IMR-90 (cell line): ENCODE results near the gene TIMM10. TPM values are rescaled to one million over a fixed set of nuclear protein-coding genes. Genes with fewer than 3 reads are reported as not detected.
A peak's percentile ranks its signal among the peaks of the same experiment; 100 is the strongest.

Experiments used
- ATAC-seq: fragments of 200-7000 bp; cut with Tn5 transposase; 2 replicates; pipeline ENCODE4 v1.9.1; 2020; ENCODE audit warnings: low read depth, mild to moderate bottlenecking, moderate library complexity
- BruUV-seq: library from RNA; stranded (reverse); fragments of 400-500 nt; replicated peaks from 2 replicates; lab custom pipeline; 2021; lab: Mats Ljungman, UMichigan
- CTCF ChIA-PET: fragments of 300-600 bp; formaldehyde crosslinking; extraction: SDS; loops from one replicate; lab custom pipeline; 2021; ENCODE audit warnings: antibody characterized with exemption; lab: Yijun Ruan, JAX
- POLR2A ChIA-PET: fragments of 300-600 bp; sonication (Branson Sonifier 250); formaldehyde crosslinking; loops from one replicate; lab custom pipeline; 2022; ENCODE audit warnings: antibody characterized with exemption; ENCODE audit not compliant: unreplicated experiment; lab: Charles Lee
- DNase-seq: peaks from one replicate; pipeline ENCODE4 v3.0.0; 2013
- H2AFZ ChIP-seq: replicated peaks from 2 replicates; pipeline ENCODE3; 2013; ENCODE audit warnings: low read length, mild to moderate bottlenecking; ENCODE audit not compliant: poor library complexity
- H2AK5ac ChIP-seq: 2 replicates; pipeline ENCODE4 v1.6.1; 2013; ENCODE audit warnings: low read depth, low read length, inconsistent platforms
- H2AK9ac ChIP-seq: replicated peaks from 2 replicates; pipeline ENCODE3; 2013; ENCODE audit warnings: mild to moderate bottlenecking, low read depth, low read length, moderate library complexity; ENCODE audit not compliant: poor library complexity
- H2BK120ac ChIP-seq: 2 replicates; pipeline ENCODE4 v1.6.1; 2013; ENCODE audit warnings: low read depth, low read length, inconsistent platforms
- H2BK15ac ChIP-seq: 3 replicates; pipeline ENCODE4 v1.6.1; 2013; ENCODE audit warnings: low read depth, low read length, inconsistent platforms
- H2BK20ac ChIP-seq: 2 replicates; pipeline ENCODE4 v1.6.1; 2013; ENCODE audit warnings: low read depth, mild to moderate bottlenecking, inconsistent platforms, low read length, moderate library complexity
- H2BK5ac ChIP-seq: 2 replicates; pipeline ENCODE4 v1.6.1; 2013; ENCODE audit warnings: mild to moderate bottlenecking, low read depth, low read length, inconsistent platforms; ENCODE audit not compliant: poor library complexity, severe bottlenecking
- H3K14ac ChIP-seq: replicated peaks from 2 replicates; pipeline ENCODE4 v1.6.1; 2013; ENCODE audit warnings: low read depth, low read length, inconsistent platforms
- H3K18ac ChIP-seq: 2 replicates; pipeline ENCODE4 v1.6.1; 2013; ENCODE audit warnings: low read depth, low read length, control low read depth
- H3K23ac ChIP-seq: 2 replicates; pipeline ENCODE4 v1.6.1; 2013; ENCODE audit warnings: low read depth, low read length, inconsistent platforms
- H3K27ac ChIP-seq: 2 replicates; pipeline ENCODE4 v1.5.1; 2013; ENCODE audit warnings: mild to moderate bottlenecking, control low read depth, low read length; ENCODE audit not compliant: insufficient read depth
- H3K27me3 ChIP-seq: 2 replicates; pipeline ENCODE4 v1.6.1; 2013; ENCODE audit warnings: low read length; ENCODE audit not compliant: control insufficient read depth, insufficient read depth
- H3K36me3 ChIP-seq: 2 replicates; pipeline ENCODE4 v1.6.1; 2013; ENCODE audit warnings: low read length, mixed read lengths; ENCODE audit not compliant: control insufficient read depth, insufficient read depth
- H3K4ac ChIP-seq: 2 replicates; pipeline ENCODE4 v1.6.1; 2013; ENCODE audit warnings: low read depth, low read length, inconsistent platforms
- H3K4me1 ChIP-seq: 2 replicates; pipeline ENCODE4 v1.6.1; 2013; ENCODE audit warnings: low read length, mixed read lengths; ENCODE audit not compliant: control insufficient read depth, insufficient read depth
- H3K4me2 ChIP-seq: 2 replicates; pipeline ENCODE4 v1.6.1; 2013; ENCODE audit warnings: low read depth, mild to moderate bottlenecking, control low read depth, low read length, moderate library complexity
- H3K4me3 ChIP-seq: 2 replicates; pipeline ENCODE4 v1.5.1; 2013; ENCODE audit warnings: low read depth, mild to moderate bottlenecking, control low read depth, low read length, moderate library complexity; ENCODE audit not compliant: insufficient read depth
- H3K56ac ChIP-seq: 2 replicates; pipeline ENCODE4 v1.6.1; 2013; ENCODE audit warnings: low read length, inconsistent platforms; ENCODE audit not compliant: insufficient read depth; ENCODE audit errors: extremely low read depth
- H3K79me1 ChIP-seq, 2 experiments: 2 replicates each; pipeline ENCODE4 v1.6.1; 2013; ENCODE audit warnings: low read length in 2 of 2, inconsistent platforms in 1 of 2, low read depth in 1 of 2
- H3K9ac ChIP-seq: 2 replicates; pipeline ENCODE4 v1.6.1; 2013; ENCODE audit warnings: low read depth, low read length, control low read depth
- H3K9me1 ChIP-seq: 2 replicates; pipeline ENCODE4 v1.6.1; 2013; ENCODE audit warnings: low read length, inconsistent platforms; ENCODE audit not compliant: insufficient read depth
- H3K9me3 ChIP-seq: 2 replicates; pipeline ENCODE4 v1.6.1; 2013; ENCODE audit warnings: low read length; ENCODE audit not compliant: control insufficient read depth, insufficient read depth
- H4K20me1 ChIP-seq: 2 replicates; pipeline ENCODE4 v1.6.1; 2013; ENCODE audit warnings: low read length, inconsistent platforms; ENCODE audit not compliant: insufficient read depth
- H4K5ac ChIP-seq: 2 replicates; pipeline ENCODE4 v1.6.1; 2013; ENCODE audit warnings: mild to moderate bottlenecking, low read depth, low read length, control low read depth
- H4K8ac ChIP-seq, 2 experiments: 2 replicates each; pipeline ENCODE4 v1.6.1; 2013; ENCODE audit warnings: low read depth in 2 of 2, low read length in 2 of 2, control low read depth in 1 of 2, inconsistent platforms in 1 of 2
- H4K91ac ChIP-seq: 2 replicates; pipeline ENCODE4 v1.6.1; 2013; ENCODE audit warnings: low read depth, low read length, inconsistent platforms; ENCODE audit not compliant: insufficient read depth
- BHLHE40 ChIP-seq: fragments of 150-350 bp; IDR thresholded peaks from 2 replicates; pipeline ENCODE4 v1.6.1; 2016; ENCODE audit warnings: mild to moderate bottlenecking, low read depth, low read length
- FOS ChIP-seq: fragments of 150-350 bp; IDR thresholded peaks from 2 replicates; pipeline ENCODE4 v1.6.1; 2016; ENCODE audit warnings: low read depth, low read length
- WGBS, 2 experiments: methylation state at CpG; one replicate each; pipeline versions ENCODE4 v1.1.5 to v1.1.7; 2013; ENCODE audit warnings: missing lambda C conversion rate in 2 of 2; ENCODE audit not compliant: insufficient read length in 1 of 2; ENCODE audit errors: extremely low coverage in 2 of 2; 5-methylcytosine and 5-hydroxymethylcytosine counted together
- dilution Hi-C: fragments of 300-500 bp; cut with HindIII; formaldehyde crosslinking; loops from one replicate; pipeline ENCODE4 v1.14.3; 2018; ENCODE audit warnings: low sequenced_read_pairs; ENCODE audit not compliant: unreplicated experiment
- in situ Hi-C: fragments of 300-500 bp; cut with MboI; formaldehyde crosslinking; loops from 3 replicates; pipeline ENCODE4 v1.14.3; 2019; ENCODE audit warnings: low sequenced_read_pairs, inconsistent platforms, mixed read lengths
- intact Hi-C: fragments of 100-400 bp; cut with micrococcal nuclease; formaldehyde crosslinking; loops from 2 replicates; pipeline ENCODE4 v1.10.0; 2022
- polyA plus RNA-seq, 3 experiments: library from polyadenylated mRNA; depleted of rRNA; stranded (reverse); fragments of >200 nt; gene quantifications; 2 replicates each; pipeline ENCODE4 v1.2.3, GENCODE V29; 2012; ENCODE audit warnings: low replicate concordance in 1 of 3
- total RNA-seq: library from RNA; depleted of rRNA; stranded (reverse); fragments of >200 nt; gene quantifications from 2 replicates; pipeline ENCODE4 v1.2.3, GENCODE V29; 2012

The TIMM10 gene
- total and polyA plus RNA-seq, 2 of the 4 experiments (the other 2 are of a cell fraction), result 96.8 to 135 TPM

DNA sequence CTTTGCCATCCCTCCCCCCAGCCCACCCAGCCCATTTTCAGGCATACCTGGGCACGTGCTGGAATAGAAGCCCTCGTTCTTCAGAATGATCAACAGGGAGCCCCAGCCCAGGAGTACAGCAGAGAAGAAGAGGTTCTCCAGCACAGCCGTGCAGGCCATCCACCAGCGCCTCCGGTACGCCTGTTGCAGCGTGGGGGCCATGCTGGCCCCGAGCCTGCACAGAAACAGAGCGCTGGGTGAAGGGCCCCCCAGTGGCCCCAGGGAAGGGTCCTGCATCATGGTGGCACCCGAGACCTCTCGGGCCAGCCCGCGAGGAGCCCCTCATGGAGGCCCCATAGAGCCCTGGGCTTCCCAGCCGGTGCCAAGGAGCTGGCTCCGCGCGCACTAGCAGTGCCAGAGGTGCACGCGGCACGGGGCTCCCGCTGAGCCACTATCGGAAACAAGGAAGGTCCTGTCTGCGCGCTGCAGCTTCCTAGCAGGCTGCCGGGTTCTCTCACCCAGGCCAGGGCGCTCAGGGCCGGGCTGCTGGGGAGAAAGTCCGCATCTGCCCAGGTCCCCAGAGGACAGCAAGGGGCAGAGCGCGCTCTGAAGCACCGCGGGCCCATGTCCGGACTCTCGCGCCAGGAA lies 16.5 kb downstream of the TIMM10 start:
- ChIA-PET CTCF (interaction anchor here (0.6 to 3.0 kb wide), 4 partner anchors 13 to 123 kb away, joined by 3 to 17 read pairs (median 11); no protein-coding TSS in a partner anchor), POLR2A (interaction anchor here (0.6 kb wide), 1 partner anchor 250 kb away, joined by 4 read pairs; no protein-coding TSS in a partner anchor)
- Histone ChIP-seq H3K9me3 (no peaks in the 10 kb centered on the region), H3K36me3 (peaks cover 4% of the 10 kb centered on the region; the same call in 1 of the 2 replicates), H3K4ac (peak overlapping the region; percentile 77), H2BK15ac (no peak overlapping the region; the same call in 2 of the 3 replicates), H3K18ac (peak overlapping the region; percentile 40; the same call in 1 of the 2 replicates), H3K4me1 (no peaks in the 10 kb centered on the region; the same call in 1 of the 2 replicates), H4K8ac (peak overlapping the region; percentile 77 to 96; a peak in 3 of 4 replicates), H3K4me3 (peak overlapping the region; percentile 95), H4K91ac (peak overlapping the region; percentile 89), H3K56ac (no peak overlapping the region), H2BK20ac (no peak overlapping the region), H3K27ac (peak overlapping the region; percentile 63), H4K20me1 (peaks cover 7% of the 10 kb centered on the region; the same call in 1 of the 2 replicates), H3K79me1 (peaks cover 7 to 24% of the 10 kb centered on the region in 2 experiments; a peak in 3 of 4 replicates), H2AK5ac (peak overlapping the region; percentile 70; the same call in 1 of the 2 replicates), H2BK5ac (no peak overlapping the region), H4K5ac (0 out of 2 replicates have a peak overlapping the region, but pooled peaks have one; percentile 28), H3K27me3 (no peaks in the 10 kb centered on the region), H2AK9ac (peak overlapping the region; percentile 98), H3K14ac (peak overlapping the region; percentile 83), H2BK120ac (peak overlapping the region; percentile 42; the same call in 1 of the 2 replicates), H3K23ac (peak overlapping the region; percentile 96), H2AFZ (peak overlapping the region; percentile 94), H3K9ac (peak overlapping the region; percentile 75), H3K9me1 (no peaks in the 10 kb centered on the region; the same call in 1 of the 2 replicates), H3K4me2 (peak overlapping the region; percentile 91)
- intact Hi-C loops (no loop called here), in situ Hi-C loops (loop anchor here (25.0 kb wide), 1 partner anchor 677 kb away; no protein-coding TSS in a partner anchor), dilution Hi-C loops (no loop called here)
- BruUV-seq, result no TSS peak
- peak; percentile 28 for ATAC-seq
- 20% methylated on average over 24 of the region's 35 CpGs; no CpG with 5 or more reads in 1 of the 2 experiments for WGBS, 2 experiments
- peak; percentile 34; the same call in 1 of the 2 replicates for TF ChIP-seq BHLHE40
- TF ChIP-seq FOS, result no peak
- DNase-seq, result peak; percentile 33
